HEK293 (cell line): Measurements from ENCODE around the gene PRCC.

Experiments
- KLF16 ChIP-seq: fragments of 450-650 bp; formaldehyde crosslinking; IDR thresholded peaks from 2 replicates; pipeline ENCODE4 v1.5.1; 2017; ENCODE audit warnings: missing biosample characterization, missing genetic modification characterization
- MEIS1 ChIP-seq: sonication (generic); formaldehyde crosslinking; IDR thresholded peaks from 2 replicates; pipeline ENCODE4 v1.8.1; 2022; ENCODE audit warnings: missing genetic modification reagents, mild to moderate bottlenecking, borderline replicate concordance
- TCF7L2 ChIP-seq: IDR thresholded peaks from 2 replicates; pipeline ENCODE4 v1.6.1; 2011; ENCODE audit warnings: low read depth, mild to moderate bottlenecking, inconsistent platforms, low read length, moderate library complexity, borderline replicate concordance
- YY1 ChIP-seq: fragments of 450-650 bp; formaldehyde crosslinking; IDR thresholded peaks from 2 replicates; pipeline ENCODE4 v1.5.1; 2018; ENCODE audit warnings: missing biosample characterization, missing genetic modification characterization
- ZBTB48 ChIP-seq: fragments of 450-650 bp; formaldehyde crosslinking; IDR thresholded peaks from 2 replicates; pipeline ENCODE4 v1.5.1; 2016; ENCODE audit warnings: missing biosample characterization, missing genetic modification characterization
- ZFP37 ChIP-seq: fragments of 450-650 bp; formaldehyde crosslinking; IDR thresholded peaks from 2 replicates; pipeline ENCODE4 v1.5.1; 2016; ENCODE audit warnings: missing biosample characterization, missing genetic modification characterization
- ZNF48 ChIP-seq: fragments of 450-650 bp; formaldehyde crosslinking; IDR thresholded peaks from 2 replicates; pipeline ENCODE4 v1.5.1; 2016; ENCODE audit warnings: missing biosample characterization, missing genetic modification characterization
- ZNF560 ChIP-seq: fragments of 450-650 bp; formaldehyde crosslinking; IDR thresholded peaks from 2 replicates; pipeline ENCODE4 v1.5.1; 2017; ENCODE audit warnings: missing biosample characterization, missing genetic modification characterization, borderline replicate concordance
- ZNF837 ChIP-seq: fragments of 450-650 bp; formaldehyde crosslinking; IDR thresholded peaks from 2 replicates; pipeline ENCODE4 v1.5.1; 2016; ENCODE audit warnings: missing biosample characterization, missing genetic modification characterization
- TF ChIP-seq, protein P1 (sequence below): fragments of 450-650 bp; formaldehyde crosslinking; IDR thresholded peaks from 2 replicates; pipeline ENCODE4 v1.5.1; 2016; ENCODE audit warnings: missing biosample characterization, missing genetic modification characterization
- TF ChIP-seq, protein P2 (sequence below): fragments of 450-650 bp; formaldehyde crosslinking; IDR thresholded peaks from 2 replicates; pipeline ENCODE4 v1.5.1; 2016; ENCODE audit warnings: missing biosample characterization, missing genetic modification characterization
- TF ChIP-seq, protein P3 (sequence below): sonication (generic); formaldehyde crosslinking; IDR thresholded peaks from 2 replicates; pipeline ENCODE4 v1.8.1; 2022; ENCODE audit warnings: mild to moderate bottlenecking, moderate library complexity, missing genetic modification reagents

- no peak for TF ChIP-seq MEIS1 (CRISPR knock-in tag)
- no peak for TF ChIP-seq ZNF48 (tag by site-specific recombination)
- TF ChIP-seq, protein P1, sequence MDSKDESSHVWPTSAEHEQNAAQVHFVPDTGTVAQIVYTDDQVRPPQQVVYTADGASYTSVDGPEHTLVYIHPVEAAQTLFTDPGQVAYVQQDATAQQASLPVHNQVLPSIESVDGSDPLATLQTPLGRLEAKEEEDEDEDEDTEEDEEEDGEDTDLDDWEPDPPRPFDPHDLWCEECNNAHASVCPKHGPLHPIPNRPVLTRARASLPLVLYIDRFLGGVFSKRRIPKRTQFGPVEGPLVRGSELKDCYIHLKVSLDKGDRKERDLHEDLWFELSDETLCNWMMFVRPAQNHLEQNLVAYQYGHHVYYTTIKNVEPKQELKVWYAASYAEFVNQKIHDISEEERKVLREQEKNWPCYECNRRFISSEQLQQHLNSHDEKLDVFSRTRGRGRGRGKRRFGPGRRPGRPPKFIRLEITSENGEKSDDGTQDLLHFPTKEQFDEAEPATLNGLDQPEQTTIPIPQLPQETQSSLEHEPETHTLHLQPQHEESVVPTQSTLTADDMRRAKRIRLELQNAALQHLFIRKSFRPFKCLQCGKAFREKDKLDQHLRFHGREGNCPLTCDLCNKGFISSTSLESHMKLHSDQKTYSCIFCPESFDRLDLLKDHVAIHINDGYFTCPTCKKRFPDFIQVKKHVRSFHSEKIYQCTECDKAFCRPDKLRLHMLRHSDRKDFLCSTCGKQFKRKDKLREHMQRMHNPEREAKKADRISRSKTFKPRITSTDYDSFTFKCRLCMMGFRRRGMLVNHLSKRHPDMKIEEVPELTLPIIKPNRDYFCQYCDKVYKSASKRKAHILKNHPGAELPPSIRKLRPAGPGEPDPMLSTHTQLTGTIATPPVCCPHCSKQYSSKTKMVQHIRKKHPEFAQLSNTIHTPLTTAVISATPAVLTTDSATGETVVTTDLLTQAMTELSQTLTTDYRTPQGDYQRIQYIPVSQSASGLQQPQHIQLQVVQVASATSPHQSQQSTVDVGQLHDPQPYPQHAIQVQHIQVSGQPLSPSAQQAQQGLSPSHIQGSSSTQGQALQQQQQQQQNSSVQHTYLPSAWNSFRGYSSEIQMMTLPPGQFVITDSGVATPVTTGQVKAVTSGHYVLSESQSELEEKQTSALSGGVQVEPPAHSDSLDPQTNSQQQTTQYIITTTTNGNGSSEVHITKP (tag by site-specific recombination): no peak
- TF ChIP-seq, protein P2, sequence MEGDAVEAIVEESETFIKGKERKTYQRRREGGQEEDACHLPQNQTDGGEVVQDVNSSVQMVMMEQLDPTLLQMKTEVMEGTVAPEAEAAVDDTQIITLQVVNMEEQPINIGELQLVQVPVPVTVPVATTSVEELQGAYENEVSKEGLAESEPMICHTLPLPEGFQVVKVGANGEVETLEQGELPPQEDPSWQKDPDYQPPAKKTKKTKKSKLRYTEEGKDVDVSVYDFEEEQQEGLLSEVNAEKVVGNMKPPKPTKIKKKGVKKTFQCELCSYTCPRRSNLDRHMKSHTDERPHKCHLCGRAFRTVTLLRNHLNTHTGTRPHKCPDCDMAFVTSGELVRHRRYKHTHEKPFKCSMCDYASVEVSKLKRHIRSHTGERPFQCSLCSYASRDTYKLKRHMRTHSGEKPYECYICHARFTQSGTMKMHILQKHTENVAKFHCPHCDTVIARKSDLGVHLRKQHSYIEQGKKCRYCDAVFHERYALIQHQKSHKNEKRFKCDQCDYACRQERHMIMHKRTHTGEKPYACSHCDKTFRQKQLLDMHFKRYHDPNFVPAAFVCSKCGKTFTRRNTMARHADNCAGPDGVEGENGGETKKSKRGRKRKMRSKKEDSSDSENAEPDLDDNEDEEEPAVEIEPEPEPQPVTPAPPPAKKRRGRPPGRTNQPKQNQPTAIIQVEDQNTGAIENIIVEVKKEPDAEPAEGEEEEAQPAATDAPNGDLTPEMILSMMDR (tag by site-specific recombination): no peak
- TF ChIP-seq ZBTB48 (tag by site-specific recombination): no peak
- TF ChIP-seq TCF7L2: no peak
- TF ChIP-seq ZNF560 (tag by site-specific recombination): no peak
- TF ChIP-seq ZFP37 (tag by site-specific recombination): no peak
- TF ChIP-seq YY1 (tag by site-specific recombination): no peak
- TF ChIP-seq, protein P3, sequence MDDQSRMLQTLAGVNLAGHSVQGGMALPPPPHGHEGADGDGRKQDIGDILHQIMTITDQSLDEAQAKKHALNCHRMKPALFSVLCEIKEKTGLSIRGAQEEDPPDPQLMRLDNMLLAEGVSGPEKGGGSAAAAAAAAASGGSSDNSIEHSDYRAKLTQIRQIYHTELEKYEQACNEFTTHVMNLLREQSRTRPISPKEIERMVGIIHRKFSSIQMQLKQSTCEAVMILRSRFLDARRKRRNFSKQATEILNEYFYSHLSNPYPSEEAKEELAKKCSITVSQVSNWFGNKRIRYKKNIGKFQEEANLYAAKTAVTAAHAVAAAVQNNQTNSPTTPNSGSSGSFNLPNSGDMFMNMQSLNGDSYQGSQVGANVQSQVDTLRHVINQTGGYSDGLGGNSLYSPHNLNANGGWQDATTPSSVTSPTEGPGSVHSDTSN (CRISPR knock-in tag): no peak
- TF ChIP-seq ZNF837 (tag by site-specific recombination): no peak
- TF ChIP-seq KLF16 (tag by site-specific recombination): no peak
These were observed 46.6 kb downstream of the PRCC start for GRCh38 chr1:156813750-156814570.
